Thoracic aorta (tissue), 2 donors: ENCODE measurements around the gene SKAP1. TPM values are rescaled to one million over a fixed set of nuclear protein-coding genes. Genes with fewer than 3 reads are reported as not detected.

Experiments
- ATAC-seq: fragments of 150-250 bp; one replicate; pipeline ENCODE4 v1.8.0; 2017; ENCODE audit warnings: low read depth; ENCODE audit not compliant: insufficient number of reproducible peaks, low FRiP score
- DNase-seq: peaks from one replicate; pipeline ENCODE4 v3.0.0-alpha.2; 2020; ENCODE audit warnings: low spot score
- H3K27ac ChIP-seq, 2 donors: fragments of 200-600 bp; sonication (generic); 1 replicate in 1 of 2; 2 replicates in 1 of 2; pipeline ENCODE4 v1.5.1; 2016; ENCODE audit warnings: mild to moderate bottlenecking in 2 of 2, moderate library complexity in 2 of 2
- H3K27me3 ChIP-seq: fragments of 200-600 bp; sonication (generic); replicated peaks from 2 replicates; pipeline ENCODE4 v1.6.0; 2016; ENCODE audit warnings: mild to moderate bottlenecking; ENCODE audit not compliant: insufficient read depth
- H3K36me3 ChIP-seq: fragments of 200-600 bp; sonication (generic); one replicate; pipeline ENCODE4 v1.5.1; 2016
- H3K4me1 ChIP-seq, 2 donors: fragments of 200-600 bp; sonication (generic); 1 replicate in 1 of 2; 2 replicates in 1 of 2; pipeline versions ENCODE4 v1.5.1 to v1.6.0; 2016; ENCODE audit warnings: low read depth in 2 of 2, mild to moderate bottlenecking in 1 of 2; ENCODE audit not compliant: control insufficient read depth in 1 of 2
- H3K4me3 ChIP-seq: fragments of 200-600 bp; sonication (generic); 2 replicates; pipeline ENCODE4 v1.5.1; 2016; ENCODE audit warnings: mild to moderate bottlenecking
- H3K9me3 ChIP-seq: fragments of 200-600 bp; sonication (generic); 2 replicates; pipeline ENCODE4 v1.5.1; 2016
- total RNA-seq, 2 donors: library from RNA; depleted of rRNA; stranded (reverse); fragments of >200 nt; gene quantifications; one replicate each; pipeline versions ENCODE4 v1.1.0 to v1.2.3, GENCODE V29; 2016
- TF ChIP-seq, protein P1 (sequence below): fragments of 200-600 bp; sonication (generic); IDR thresholded peaks from one replicate; pipeline ENCODE4 v1.5.1; 2019; ENCODE audit warnings: antibody characterized with exemption

The SKAP1 gene
- total RNA-seq, 2 donors from 2014 or later = 2.6 TPM; not detected in 1

DNA sequence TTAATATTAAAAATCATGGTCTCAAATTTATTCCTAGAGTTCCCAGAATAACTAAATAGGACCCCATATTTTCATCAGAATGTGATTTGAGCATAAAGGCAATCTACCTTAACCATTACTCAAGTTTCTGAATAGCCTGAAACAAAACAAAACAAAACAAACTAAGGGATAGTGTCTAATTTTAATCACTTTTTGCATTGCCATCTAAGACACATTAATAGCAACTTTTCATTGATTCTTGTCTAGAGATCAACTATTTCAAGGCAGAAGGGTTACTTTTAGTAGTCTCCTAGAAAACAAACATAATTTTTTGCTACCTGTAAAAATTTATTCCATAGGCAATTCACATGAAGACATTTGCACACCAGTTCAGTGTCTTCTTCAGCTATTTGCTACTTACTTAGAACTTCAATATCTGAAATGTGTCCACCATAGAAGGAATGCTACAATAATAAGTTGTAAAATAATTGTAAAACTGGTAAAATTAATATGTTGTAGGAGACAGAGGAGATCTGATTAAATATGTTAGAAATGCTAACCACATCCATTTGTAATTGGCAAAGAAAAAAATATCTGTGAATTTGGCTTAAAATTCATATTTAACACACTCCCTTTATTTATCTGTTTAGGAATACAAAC, 94.7 kb downstream of the SKAP1 start:
- Histone ChIP-seq H3K4me3 (no peak overlapping the region), H3K4me1 (no peaks in the 10 kb centered on the region), H3K9me3 (no peaks in the 10 kb centered on the region), H3K27me3 (no peaks in the 10 kb centered on the region), H3K27ac (no peak overlapping the region), H3K36me3 (no peaks in the 10 kb centered on the region)
- DNase-seq (no peak), ATAC-seq (no peak)
- TF ChIP-seq, protein P1, sequence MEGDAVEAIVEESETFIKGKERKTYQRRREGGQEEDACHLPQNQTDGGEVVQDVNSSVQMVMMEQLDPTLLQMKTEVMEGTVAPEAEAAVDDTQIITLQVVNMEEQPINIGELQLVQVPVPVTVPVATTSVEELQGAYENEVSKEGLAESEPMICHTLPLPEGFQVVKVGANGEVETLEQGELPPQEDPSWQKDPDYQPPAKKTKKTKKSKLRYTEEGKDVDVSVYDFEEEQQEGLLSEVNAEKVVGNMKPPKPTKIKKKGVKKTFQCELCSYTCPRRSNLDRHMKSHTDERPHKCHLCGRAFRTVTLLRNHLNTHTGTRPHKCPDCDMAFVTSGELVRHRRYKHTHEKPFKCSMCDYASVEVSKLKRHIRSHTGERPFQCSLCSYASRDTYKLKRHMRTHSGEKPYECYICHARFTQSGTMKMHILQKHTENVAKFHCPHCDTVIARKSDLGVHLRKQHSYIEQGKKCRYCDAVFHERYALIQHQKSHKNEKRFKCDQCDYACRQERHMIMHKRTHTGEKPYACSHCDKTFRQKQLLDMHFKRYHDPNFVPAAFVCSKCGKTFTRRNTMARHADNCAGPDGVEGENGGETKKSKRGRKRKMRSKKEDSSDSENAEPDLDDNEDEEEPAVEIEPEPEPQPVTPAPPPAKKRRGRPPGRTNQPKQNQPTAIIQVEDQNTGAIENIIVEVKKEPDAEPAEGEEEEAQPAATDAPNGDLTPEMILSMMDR = no peak

DNA sequence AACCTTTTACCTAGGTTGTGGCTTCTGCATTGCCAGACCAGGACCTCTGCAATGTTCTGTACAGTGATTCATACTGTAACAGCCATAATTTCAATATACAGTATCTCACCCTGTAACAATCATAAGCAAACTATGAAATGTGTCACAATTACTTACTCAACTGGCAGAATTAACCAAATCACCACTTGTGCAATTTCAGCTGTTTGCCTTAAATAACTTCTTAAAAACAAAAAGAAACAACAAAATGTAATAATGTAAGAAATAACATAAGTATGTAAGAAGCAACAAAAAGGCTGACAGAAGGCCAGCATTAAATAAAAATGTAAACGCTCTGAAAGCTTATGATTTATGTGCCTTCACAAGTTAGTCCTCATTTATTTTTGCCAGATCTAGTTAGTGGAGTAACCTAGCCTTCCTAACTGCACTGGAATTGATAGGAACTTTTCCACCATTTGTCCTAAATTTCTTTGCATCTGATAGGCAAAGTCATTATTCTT, 96.9 kb downstream of the SKAP1 start:
- no peaks in the 10 kb centered on the region for H3K9me3 ChIP-seq
- H3K4me1 ChIP-seq = no peaks in the 10 kb centered on the region
- TF ChIP-seq, protein P1 = no peak
- H3K4me3 ChIP-seq = no peak overlapping the region
- DNase-seq (no peak), ATAC-seq (no peak)
- no peaks in the 10 kb centered on the region for H3K27me3 ChIP-seq
- no peak overlapping the region for H3K27ac ChIP-seq
- no peaks in the 10 kb centered on the region for H3K36me3 ChIP-seq

GRCh38 chr17:48330887-48331286, 99.1 kb downstream of the SKAP1 start:
- TF ChIP-seq, protein P1 = no peak
- no peak overlapping the region for H3K4me3 ChIP-seq
- no peaks in the 10 kb centered on the region for H3K36me3 ChIP-seq
- H3K4me1 ChIP-seq = no peaks in the 10 kb centered on the region
- ATAC-seq = no peak
- DNase-seq = no peak
- no peak overlapping the region for H3K27ac ChIP-seq
- no peaks in the 10 kb centered on the region for H3K9me3 ChIP-seq
- H3K27me3 ChIP-seq = no peaks in the 10 kb centered on the region

- no peaks in the 10 kb centered on the region for H3K9me3 ChIP-seq
- H3K4me1 ChIP-seq = no peaks in the 10 kb centered on the region
- H3K36me3 ChIP-seq = no peaks in the 10 kb centered on the region
- H3K27ac ChIP-seq = no peak overlapping the region
- TF ChIP-seq, protein P1 = no peak
- H3K4me3 ChIP-seq = no peak overlapping the region
- DNase-seq (no peak), ATAC-seq (no peak)
- no peaks in the 10 kb centered on the region for H3K27me3 ChIP-seq
Observed at GRCh38 chr17:48330421-48330820, 99.6 kb downstream of the SKAP1 start.

DNA sequence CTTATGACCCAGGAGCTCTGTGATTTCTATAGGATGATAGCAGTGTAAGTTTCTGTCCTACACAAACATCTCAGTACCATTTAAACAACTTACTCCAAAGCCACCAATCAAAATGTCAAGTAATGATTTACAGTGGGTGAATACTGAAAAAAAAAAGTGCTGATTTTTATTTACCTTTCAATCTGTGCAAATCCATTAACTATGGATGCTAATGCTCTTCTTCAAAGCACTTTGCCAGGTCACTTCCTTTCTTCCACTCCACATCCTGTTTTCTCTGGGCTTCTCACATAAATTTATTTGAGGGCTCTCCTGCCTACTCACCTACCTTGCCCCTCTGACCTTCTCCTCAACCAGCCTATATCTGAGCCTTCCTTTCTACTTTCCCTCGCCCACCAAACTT, 101.6 kb downstream of the SKAP1 start:
- DNase-seq (no peak), ATAC-seq (no peak)
- no peak overlapping the region for H3K27ac ChIP-seq
- H3K27me3 ChIP-seq = no peaks in the 10 kb centered on the region
- H3K4me3 ChIP-seq = no peak overlapping the region
- H3K4me1 ChIP-seq = no peaks in the 10 kb centered on the region
- H3K36me3 ChIP-seq = no peaks in the 10 kb centered on the region
- TF ChIP-seq, protein P1 = no peak
- H3K9me3 ChIP-seq = no peaks in the 10 kb centered on the region
